Keratinocyte (primary cell): ENCODE data around the gene BNIP2. TPM values are rescaled to one million over a fixed set of nuclear protein-coding genes. Genes with fewer than 3 reads are reported as not detected.

ENCODE experiments used
- DNase-seq: peaks from one replicate; pipeline ENCODE4 v3.0.0-alpha.2; 2011; ENCODE audit warnings: low read depth, missing footprints, low spot score
- FAIRE-seq: peaks from 2 replicates; lab custom pipeline; 2011; peaks lifted over from hg19 to GRCh38; lab: Jason Lieb, UNC
- H2AFZ ChIP-seq: 2 replicates; pipeline ENCODE4 v1.6.0; 2012; ENCODE audit warnings: low read length, control low read depth, inconsistent platforms; ENCODE audit not compliant: control insufficient read depth
- H3K27ac ChIP-seq: 2 replicates; pipeline ENCODE4 v1.5.1; 2011; ENCODE audit warnings: low read length; ENCODE audit not compliant: control insufficient read depth, insufficient read depth
- H3K27me3 ChIP-seq: 3 replicates; pipeline ENCODE4 v1.6.0; 2011; ENCODE audit warnings: low read length; ENCODE audit not compliant: control insufficient read depth, insufficient read depth; ENCODE audit errors: extremely low read depth
- H3K36me3 ChIP-seq, 2 experiments: 2 replicates in 1 of 2; 3 replicates in 1 of 2; pipeline ENCODE4 v1.5.1; 2011; ENCODE audit warnings: low read length in 2 of 2, mild to moderate bottlenecking in 1 of 2; ENCODE audit not compliant: control insufficient read depth in 2 of 2, insufficient read depth in 2 of 2; ENCODE audit errors: extremely low read depth in 1 of 2
- H3K4me1 ChIP-seq: 3 replicates; pipeline ENCODE4 v1.5.1; 2011; ENCODE audit warnings: low read length; ENCODE audit not compliant: control insufficient read depth, insufficient read depth; ENCODE audit errors: extremely low read depth
- H3K4me2 ChIP-seq: 3 replicates; pipeline ENCODE4 v1.6.0; 2011; ENCODE audit warnings: low read depth, low read length; ENCODE audit not compliant: control insufficient read depth, insufficient read depth; ENCODE audit errors: extremely low read depth
- H3K4me3 ChIP-seq, 3 experiments: fragments of 200-600 bp in 1 of 3; sonication (generic) in 1 of 3; 2 replicates in 2 of 3; 3 replicates in 1 of 3; pipeline ENCODE4 v1.5.1; 2011 to 2016; ENCODE audit warnings: low read length in 3 of 3, mild to moderate bottlenecking in 3 of 3, control low read depth in 2 of 3, inconsistent platforms in 1 of 3, low read depth in 1 of 3, mixed read lengths in 1 of 3, mixed run types in 1 of 3, moderate library complexity in 1 of 3; ENCODE audit not compliant: control insufficient read depth in 2 of 3, insufficient read depth in 2 of 3; ENCODE audit errors: extremely low read depth in 1 of 3
- H3K79me2 ChIP-seq: 2 replicates; pipeline ENCODE4 v1.6.0; 2012; ENCODE audit warnings: low read length; ENCODE audit not compliant: control insufficient read depth, insufficient read depth
- H3K9ac ChIP-seq: 3 replicates; pipeline ENCODE4 v1.6.0; 2011; ENCODE audit warnings: low read length; ENCODE audit not compliant: control insufficient read depth, insufficient read depth; ENCODE audit errors: extremely low read depth
- H3K9me1 ChIP-seq: 3 replicates; pipeline ENCODE4 v1.6.0; 2011; ENCODE audit warnings: low read length; ENCODE audit not compliant: control insufficient read depth, insufficient read depth; ENCODE audit errors: extremely low read depth
- H3K9me3 ChIP-seq: 2 replicates; pipeline ENCODE4 v1.5.1; 2012; ENCODE audit warnings: low read depth, low read length; ENCODE audit not compliant: control insufficient read depth
- H4K20me1 ChIP-seq: 3 replicates; pipeline ENCODE4 v1.6.0; 2011; ENCODE audit warnings: low read length; ENCODE audit not compliant: control insufficient read depth, insufficient read depth; ENCODE audit errors: extremely low read depth
- CTCF ChIP-seq, 3 experiments: IDR thresholded peaks in 1 of 3; conservative IDR thresholded peaks in 1 of 3; optimal IDR thresholded peaks in 1 of 3; 2 replicates in 2 of 3; 3 replicates in 1 of 3; pipeline versions ENCODE3 to v1.5.1; 2011; ENCODE audit warnings: low read length in 3 of 3, mild to moderate bottlenecking in 3 of 3, moderate library complexity in 2 of 3, control low read depth in 1 of 3, inconsistent platforms in 1 of 3; ENCODE audit not compliant: insufficient read depth in 2 of 3; ENCODE audit errors: extremely low read depth in 1 of 3
- EZH2 ChIP-seq: IDR thresholded peaks from one replicate; pipeline ENCODE4 v1.6.1; 2012; ENCODE audit warnings: inconsistent platforms, mild to moderate bottlenecking, low read length, moderate library complexity
- dilution Hi-C: fragments of 300-500 bp; cut with MboI; formaldehyde crosslinking; loops from one replicate; pipeline ENCODE4 v1.7.0; 2020; ENCODE audit warnings: low sequenced_read_pairs; ENCODE audit not compliant: extremely low pct_ligation_motif_present
- polyA plus RNA-seq, 5 experiments: library from polyadenylated mRNA; depleted of rRNA in 3 of 5; stranded (reverse) in 3 of 5; stranded (forward) in 1 of 5; unstranded in 1 of 5; fragments of >200 nt; gene quantifications; 1 replicate in 1 of 5; 2 replicates in 3 of 5; 3 replicates in 1 of 5; pipeline versions ENCODE4 v1.2.1 to v1.2.3, GENCODE V29; 2011 to 2012; ENCODE audit warnings: missing spikeins in 2 of 5, low read depth in 1 of 5, low replicate concordance in 1 of 5

BNIP2 gene
- polyA plus RNA-seq, 1 donor (not counting 4 experiments of a cell fraction or from before 2014, with no cell fraction given) = 57.4 TPM

GRCh38 chr15:59622289-59622688 is 66.8 kb downstream of the BNIP2 start:
- TF ChIP-seq CTCF (optimal IDR thresholded peaks at IDR 0.05 in 1 of 3, IDR thresholded peaks at IDR 0.05 in 1 of 3, conservative IDR thresholded peaks at IDR 0.05 in 1 of 3; ENCODE audit: extremely low read depth in 1 of 3, insufficient read depth in 2 of 3, low read length in 3 of 3) = peak; percentile 45 to 87 (median 64)
- TF ChIP-seq EZH2 = no peak
- Histone ChIP-seq H3K4me2 (no peak overlapping the region), H3K9me1 (no peaks in the 10 kb centered on the region), H3K9me3 (no peaks in the 10 kb centered on the region), H3K4me1 (no peaks in the 10 kb centered on the region), H3K27me3 (peaks cover 15% of the 10 kb centered on the region), H2AFZ (no peak overlapping the region), H3K79me2 (no peaks in the 10 kb centered on the region), H4K20me1 (no peaks in the 10 kb centered on the region), H3K4me3 (no peak overlapping the region), H3K27ac (no peak overlapping the region), H3K36me3 (no peaks in the 10 kb centered on the region), H3K9ac (no peak overlapping the region)
- dilution Hi-C loops = no loop called here
- FAIRE-seq (peak; percentile 51), DNase-seq (peak; percentile 9)

- Histone ChIP-seq H3K27ac (no peak overlapping the region), H2AFZ (no peak overlapping the region), H3K4me3 (no peak overlapping the region), H3K36me3 (no peaks in the 10 kb centered on the region), H3K4me2 (no peak overlapping the region), H3K4me1 (no peaks in the 10 kb centered on the region), H3K9ac (no peak overlapping the region), H3K9me3 (no peaks in the 10 kb centered on the region), H3K79me2 (no peaks in the 10 kb centered on the region), H4K20me1 (no peaks in the 10 kb centered on the region), H3K27me3 (peaks cover 10% of the 10 kb centered on the region), H3K9me1 (no peaks in the 10 kb centered on the region)
- DNase-seq (no peak), FAIRE-seq (no peak)
- TF ChIP-seq CTCF (optimal IDR thresholded peaks at IDR 0.05 in 1 of 3, IDR thresholded peaks at IDR 0.05 in 1 of 3, conservative IDR thresholded peaks at IDR 0.05 in 1 of 3; ENCODE audit: extremely low read depth in 1 of 3, insufficient read depth in 2 of 3, low read length in 3 of 3) (no peak), EZH2 (no peak)
- dilution Hi-C loops = no loop called here
Observed at GRCh38 chr15:59618406-59618805, 70.7 kb downstream of the BNIP2 start.
